HG03457 (cell line): ENCODE data around the gene SCN4B.

Source experiments
- ATAC-seq: cut with Tn5 transposase; IDR thresholded peaks from one replicate; pipeline ENCODE4 v1.9.1; 2021; ENCODE audit warnings: moderate number of reproducible peaks; ENCODE audit not compliant: unreplicated experiment

The SCN4B gene

GRCh38 chr11:118105657-118106305, 46.8 kb downstream of the SCN4B start:
- no peak for ATAC-seq

- ATAC-seq, result no peak
Measured at GRCh38 chr11:118104491-118104890, 48.1 kb downstream of the SCN4B start.

- no peak for ATAC-seq
Measured at GRCh38 chr11:118102721-118103261, 49.8 kb downstream of the SCN4B start.

- ATAC-seq, result no peak
Measured at GRCh38 chr11:118100691-118101232, 51.9 kb downstream of the SCN4B start.

- ATAC-seq, result no peak
Measured at GRCh38 chr11:118099838-118100556, 52.6 kb downstream of the SCN4B start.

GRCh38 chr11:118098996-118099837, 53.4 kb downstream of the SCN4B start:
- ATAC-seq, result no peak

- ATAC-seq, result no peak
Measured at GRCh38 chr11:118095967-118096367, 56.7 kb downstream of the SCN4B start.

- ATAC-seq, result no peak
Measured at GRCh38 chr11:118095493-118095892, 57.1 kb downstream of the SCN4B start.

GRCh38 chr11:118092907-118093571, 59.6 kb downstream of the SCN4B start:
- no peak for ATAC-seq

GRCh38 chr11:118091690-118092089, 60.9 kb downstream of the SCN4B start:
- no peak for ATAC-seq

- ATAC-seq, result no peak
Measured at GRCh38 chr11:118090545-118091162, 62.0 kb downstream of the SCN4B start.

GRCh38 chr11:118088531-118088930, 64.1 kb downstream of the SCN4B start:
- no peak for ATAC-seq

GRCh38 chr11:118087931-118088330, 64.7 kb downstream of the SCN4B start:
- ATAC-seq, result no peak

- ATAC-seq, result no peak
Measured at GRCh38 chr11:118086913-118087768, 65.5 kb downstream of the SCN4B start, which contains the start of gene SMIM35. Gene SMIM35, minus strand, starts transcription at chr11:118086963. Its CDS starts 206 bp downstream, at chr11:118086757.

- no peak for ATAC-seq
Measured at GRCh38 chr11:118084656-118085055, 68.0 kb downstream of the SCN4B start.

- no peak for ATAC-seq
Measured at GRCh38 chr11:118084247-118084646, 68.4 kb downstream of the SCN4B start.
